AG04450 (cell line): Measurements from ENCODE around the gene FXYD7. TPM values are rescaled to one million over a fixed set of nuclear protein-coding genes. Genes with fewer than 3 reads are reported as not detected.

Experiments used
- CTCF ChIA-PET: fragments of 300-600, 350-600 bp; formaldehyde crosslinking; extraction: SDS; loops from one replicate; lab custom pipeline; 2022; ENCODE audit warnings: antibody characterized with exemption, inconsistent platforms; lab: Charles Lee
- POLR2A ChIA-PET: fragments of 350-600 bp; formaldehyde crosslinking; extraction: SDS; loops from one replicate; lab custom pipeline; 2021; ENCODE audit warnings: antibody characterized with exemption, inconsistent platforms; lab: Yijun Ruan, JAX
- DNase-seq: peaks from one replicate; pipeline ENCODE4 v3.0.0-alpha.2; 2011; ENCODE audit warnings: low read depth, low spot score
- H3K27ac ChIP-seq: one replicate; pipeline ENCODE4 v1.5.1; 2012; ENCODE audit warnings: low read depth, low read length, control low read depth
- H3K27me3 ChIP-seq: one replicate; pipeline ENCODE4 v1.6.0; 2012; ENCODE audit warnings: low read length; ENCODE audit not compliant: control insufficient read depth, insufficient read depth
- H3K4me3 ChIP-seq: 2 replicates; pipeline ENCODE4 v1.5.1; 2011; ENCODE audit warnings: mild to moderate bottlenecking, low read depth, low read length, control low read depth
- H3K9me3 ChIP-seq: 2 replicates; pipeline ENCODE4 v1.5.1; 2012; ENCODE audit warnings: low read length; ENCODE audit not compliant: control insufficient read depth, insufficient read depth
- polyA plus RNA-seq: library from polyadenylated mRNA; depleted of rRNA; stranded (reverse); fragments of >200 nt; gene quantifications from 2 replicates; pipeline ENCODE4 v1.2.3, GENCODE V29; 2011
- TF ChIP-seq, protein P1 (sequence below): IDR thresholded peaks from 2 replicates; pipeline ENCODE4 v1.5.1; 2011; ENCODE audit warnings: low read depth, low read length, control low read depth, inconsistent platforms

Gene FXYD7
- polyA plus RNA-seq, 1 experiment = not detected

DNA sequence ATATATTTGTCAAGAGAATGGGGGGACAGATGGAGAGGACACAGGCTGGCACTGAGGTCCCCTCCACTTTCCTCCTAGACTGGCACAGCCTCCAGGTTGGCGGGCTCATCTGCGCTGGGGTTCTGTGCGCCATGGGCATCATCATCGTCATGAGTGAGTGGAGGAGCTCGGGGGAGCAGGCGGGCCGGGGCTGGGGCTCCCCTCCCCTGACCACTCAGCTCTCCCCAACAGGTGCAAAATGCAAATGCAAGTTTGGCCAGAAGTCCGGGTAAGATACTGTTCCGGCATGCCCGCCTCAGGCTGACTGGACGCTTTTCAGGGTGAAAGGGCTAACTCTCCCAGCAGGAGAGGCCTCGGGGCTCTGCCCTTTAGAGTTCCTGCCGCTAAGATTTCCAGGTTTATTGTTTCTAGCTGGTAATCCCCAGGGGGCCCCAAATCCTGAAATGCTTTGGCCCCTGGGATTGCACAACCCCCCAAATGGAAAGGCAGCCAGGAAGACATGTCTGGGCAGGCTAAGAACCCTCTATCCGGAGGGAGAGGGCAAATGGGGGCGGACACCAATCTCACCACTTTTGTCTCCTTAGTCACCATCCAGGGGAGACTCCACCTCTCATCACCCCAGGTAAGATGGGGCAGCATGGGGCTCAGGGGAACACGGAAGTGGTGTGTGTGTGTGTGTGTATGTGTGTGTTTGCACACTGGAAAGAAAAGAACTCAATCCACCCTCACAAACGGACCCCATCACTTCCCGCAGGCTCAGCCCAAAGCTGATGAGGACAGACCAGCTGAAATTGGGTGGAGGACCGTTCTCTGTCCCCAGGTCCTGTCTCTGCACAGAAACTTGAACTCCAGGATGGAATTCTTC, 20.1 kb upstream of the FXYD7 start:
- DNase-seq = no peak
- POLR2A ChIA-PET = no interaction called here
- Histone ChIP-seq H3K9me3 (no peaks in the 10 kb centered on the region; the same call in 1 of the 2 replicates), H3K27me3 (peaks cover 7% of the 10 kb centered on the region), H3K27ac (no peak overlapping the region), H3K4me3 (no peak overlapping the region)
- CTCF ChIA-PET = interaction anchor here (1.2 to 6.3 kb wide), 2 partner anchors 8 to 13 kb away, joined by 4 to 44 read pairs; partner anchors contain the start of gene LGI4
- TF ChIP-seq, protein P1, sequence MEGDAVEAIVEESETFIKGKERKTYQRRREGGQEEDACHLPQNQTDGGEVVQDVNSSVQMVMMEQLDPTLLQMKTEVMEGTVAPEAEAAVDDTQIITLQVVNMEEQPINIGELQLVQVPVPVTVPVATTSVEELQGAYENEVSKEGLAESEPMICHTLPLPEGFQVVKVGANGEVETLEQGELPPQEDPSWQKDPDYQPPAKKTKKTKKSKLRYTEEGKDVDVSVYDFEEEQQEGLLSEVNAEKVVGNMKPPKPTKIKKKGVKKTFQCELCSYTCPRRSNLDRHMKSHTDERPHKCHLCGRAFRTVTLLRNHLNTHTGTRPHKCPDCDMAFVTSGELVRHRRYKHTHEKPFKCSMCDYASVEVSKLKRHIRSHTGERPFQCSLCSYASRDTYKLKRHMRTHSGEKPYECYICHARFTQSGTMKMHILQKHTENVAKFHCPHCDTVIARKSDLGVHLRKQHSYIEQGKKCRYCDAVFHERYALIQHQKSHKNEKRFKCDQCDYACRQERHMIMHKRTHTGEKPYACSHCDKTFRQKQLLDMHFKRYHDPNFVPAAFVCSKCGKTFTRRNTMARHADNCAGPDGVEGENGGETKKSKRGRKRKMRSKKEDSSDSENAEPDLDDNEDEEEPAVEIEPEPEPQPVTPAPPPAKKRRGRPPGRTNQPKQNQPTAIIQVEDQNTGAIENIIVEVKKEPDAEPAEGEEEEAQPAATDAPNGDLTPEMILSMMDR = no peak

- TF ChIP-seq, protein P1 = no peak
- H3K27ac ChIP-seq = no peak overlapping the region
- no peak overlapping the region for H3K4me3 ChIP-seq
- H3K27me3 ChIP-seq = peaks cover 11% of the 10 kb centered on the region
- POLR2A ChIA-PET = no interaction called here
- DNase-seq = no peak
- no peaks in the 10 kb centered on the region; the same call in 1 of the 2 replicates for H3K9me3 ChIP-seq
- CTCF ChIA-PET = interaction anchor here (0.6 to 6.3 kb wide), 5 partner anchors 9 to 46 kb away, joined by 3 to 44 read pairs (median 8); partner anchors contain the start of gene LGI4
Measured at GRCh38 chr19:35123573-35123972, 19.5 kb upstream of the FXYD7 start.

DNA sequence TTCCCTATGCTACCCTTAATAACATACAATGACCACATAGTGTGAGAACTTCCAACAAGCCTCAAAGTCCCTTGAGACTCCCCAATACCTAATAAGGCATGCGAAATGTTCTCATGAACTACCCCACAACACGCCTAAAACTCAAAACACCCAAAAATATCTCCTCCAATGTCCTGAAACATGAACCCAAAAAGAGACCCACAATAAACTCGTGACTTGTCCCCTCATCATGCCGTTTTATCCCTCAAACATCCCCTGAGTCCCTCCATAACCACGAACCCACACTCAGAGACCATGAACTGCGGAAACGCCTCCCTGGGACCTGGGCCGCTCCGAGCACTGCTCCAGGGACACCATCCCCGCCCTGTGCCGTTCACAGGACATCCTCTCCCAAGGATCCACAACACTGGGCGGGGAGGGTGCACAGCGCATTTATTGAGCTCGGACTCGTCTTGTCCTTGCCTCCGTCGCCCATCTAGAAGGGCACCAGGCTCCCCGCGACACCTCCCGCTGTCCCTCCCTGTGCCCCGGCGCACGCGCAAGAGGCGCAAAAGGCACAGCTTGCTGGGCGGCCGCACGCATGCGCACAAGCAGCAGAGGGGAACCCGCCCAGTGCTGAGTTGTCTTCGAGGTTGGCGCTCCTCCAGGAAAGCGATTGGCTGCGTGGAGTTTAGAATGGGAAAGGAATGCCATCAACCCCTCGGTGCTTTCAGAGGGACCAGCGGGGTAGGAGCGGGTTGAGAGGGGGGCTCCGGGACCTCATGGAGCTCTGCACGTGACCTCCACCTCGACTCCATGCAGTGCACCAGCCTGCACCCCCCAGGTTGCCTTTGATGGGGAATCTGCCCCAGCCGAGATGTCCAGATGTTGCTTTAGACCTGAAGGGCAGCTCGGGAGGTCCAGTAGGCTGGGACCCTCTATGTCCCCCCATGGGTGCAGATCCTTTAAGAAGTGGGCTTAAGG, 18.7 kb upstream of the FXYD7 start:
- peaks cover 13% of the 10 kb centered on the region for H3K27me3 ChIP-seq
- H3K4me3 ChIP-seq = peak overlapping the region; percentile 81
- ChIA-PET POLR2A (no interaction called here), CTCF (interaction anchor here (0.6 to 6.3 kb wide), 10 partner anchors 9 to 80 kb away, joined by 3 to 44 read pairs (median 4); partner anchors contain the start of genes FXYD3 and LGI4)
- DNase-seq = peak; percentile 81
- H3K27ac ChIP-seq = no peak overlapping the region
- TF ChIP-seq, protein P1 = no peak
- H3K9me3 ChIP-seq = no peaks in the 10 kb centered on the region; the same call in 1 of the 2 replicates

DNA sequence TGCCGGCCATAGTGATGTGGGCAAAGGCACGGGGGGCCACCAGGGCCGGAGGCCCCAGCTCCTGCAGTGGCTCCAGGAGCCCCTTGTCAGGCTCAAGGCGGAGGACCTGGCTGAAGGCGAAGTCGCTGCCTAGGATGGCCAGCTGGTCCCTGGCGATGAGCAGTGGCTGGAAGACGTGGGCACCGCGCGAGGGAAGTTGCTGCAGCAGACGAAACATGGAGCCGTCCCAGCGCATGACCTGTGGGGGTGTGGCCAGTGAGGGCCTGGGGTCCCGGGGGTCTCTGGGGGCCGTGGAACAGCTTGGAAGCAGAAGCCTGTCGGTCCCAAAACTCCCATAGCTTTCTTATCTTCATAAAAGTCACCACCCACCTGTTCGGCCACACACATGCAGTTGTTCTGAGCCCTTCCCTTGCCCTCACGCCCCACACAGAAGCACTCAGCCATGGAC, 17.8 kb upstream of the FXYD7 start:
- DNase-seq = no peak
- ChIA-PET POLR2A (no interaction called here), CTCF (interaction anchor here (0.9 to 6.3 kb wide), 8 partner anchors 9 to 81 kb away, joined by 3 to 44 read pairs (median 4); partner anchors contain the start of genes FXYD3 and LGI4)
- Histone ChIP-seq H3K9me3 (no peaks in the 10 kb centered on the region; the same call in 1 of the 2 replicates), H3K4me3 (no peak overlapping the region), H3K27ac (no peak overlapping the region), H3K27me3 (peaks cover 16% of the 10 kb centered on the region)
- TF ChIP-seq, protein P1 = no peak
